K562 (cell line): ENCODE results near the gene GJA9.

Experiments
- CTCF ChIP-seq, 3 experiments: IDR thresholded peaks in 2 of 3; conservative IDR thresholded peaks in 1 of 3; 2 replicates each; pipeline ENCODE4 v1.5.1; 2011 to 2012; ENCODE audit warnings: low read length in 3 of 3, mild to moderate bottlenecking in 3 of 3, control low read depth in 2 of 3, improper control_type of control experiment in 1 of 3, inconsistent platforms in 1 of 3, low read depth in 1 of 3, mixed read lengths in 1 of 3, moderate library complexity in 1 of 3; ENCODE audit not compliant: insufficient read depth in 2 of 3
- E4F1 ChIP-seq: fragments of 250-450 bp; sonication (Bioruptor Pico); IDR thresholded peaks from 2 replicates; pipeline ENCODE4 v1.5.0; 2021; ENCODE audit warnings: mild to moderate bottlenecking, borderline replicate concordance
- ETS1 ChIP-seq: conservative IDR thresholded peaks from 2 replicates; pipeline ENCODE4 v1.6.1; 2011; ENCODE audit warnings: low read depth, mild to moderate bottlenecking, low read length; ENCODE audit not compliant: control insufficient read depth
- LEF1 ChIP-seq: fragments of 450-650 bp; IDR thresholded peaks from 2 replicates; pipeline ENCODE4 v1.6.1; 2016; ENCODE audit warnings: mild to moderate bottlenecking
- MAZ ChIP-seq, 2 experiments: fragments of 450-650 bp in 1 of 2; sonication (generic) in 1 of 2; formaldehyde crosslinking; IDR thresholded peaks in 1 of 2; conservative IDR thresholded peaks in 1 of 2; 2 replicates each; pipeline versions ENCODE4 v1.4.0 to v1.5.0; 2020; ENCODE audit warnings: mild to moderate bottlenecking in 1 of 2, missing genetic modification reagents in 1 of 2
- NRF1 ChIP-seq, 2 experiments: fragments of 450-650 bp; IDR thresholded peaks in 1 of 2; conservative IDR thresholded peaks in 1 of 2; 2 replicates each; pipeline ENCODE4 v1.6.1; 2014; ENCODE audit warnings: mild to moderate bottlenecking in 2 of 2
- POLR2A ChIP-seq: fragments of 450-650 bp; conservative IDR thresholded peaks from 2 replicates; pipeline ENCODE4 v1.6.1; 2016
- SIN3A ChIP-seq, 2 experiments: fragments of 150-350 bp in 1 of 2; IDR thresholded peaks; 2 replicates each; pipeline ENCODE4 v1.6.1; 2011 to 2016; ENCODE audit warnings: borderline replicate concordance in 2 of 2, low read depth in 2 of 2, low read length in 2 of 2, mild to moderate bottlenecking in 2 of 2, moderate library complexity in 2 of 2; ENCODE audit not compliant: control insufficient read depth in 1 of 2
- SIRT6 ChIP-seq: IDR thresholded peaks from one replicate; pipeline ENCODE4 v1.6.1; 2012; ENCODE audit warnings: low read depth, mild to moderate bottlenecking, control low read depth, inconsistent platforms, low read length, moderate library complexity
- ZHX1 ChIP-seq: fragments of 150-350 bp; conservative IDR thresholded peaks from 2 replicates; pipeline ENCODE4 v1.6.1; 2014; ENCODE audit warnings: low read length
- ZNF146 ChIP-seq: IDR thresholded peaks from one replicate; pipeline ENCODE4 v1.6.1; 2018; ENCODE audit warnings: missing compliant biosample characterization; ENCODE audit not compliant: unreplicated experiment

GRCh38 chr1:38840281-38840680 lies 41.1 kb downstream of the GJA9 start:
- TF ChIP-seq SIRT6 (no peak), NRF1 (conservative IDR thresholded peaks at IDR 0.05 in 1 of 2, IDR thresholded peaks at IDR 0.05 in 1 of 2) (no peak), E4F1 (no peak), ETS1 (no peak), ZNF146 (CRISPR knock-in tag) (no peak), MAZ (CRISPR knock-in tag; conservative IDR thresholded peaks at IDR 0.05 in 1 of 2, IDR thresholded peaks at IDR 0.05 in 1 of 2) (no peak), POLR2A (no peak), ZHX1 (no peak), SIN3A (IDR thresholded peaks at IDR 0.05; ENCODE audit: borderline replicate concordance in 2 of 2, control insufficient read depth in 1 of 2, low read depth in 2 of 2, low read length in 2 of 2) (no peak), LEF1 (no peak), CTCF (IDR thresholded peaks at IDR 0.05 in 2 of 3, conservative IDR thresholded peaks at IDR 0.05 in 1 of 3; ENCODE audit: insufficient read depth in 2 of 3, low read depth in 1 of 3, low read length in 3 of 3) (no peak)
